ENCODE data around the gene NNAT. TPM values are rescaled to one million over a fixed set of nuclear protein-coding genes. Genes with fewer than 3 reads are reported as not detected.

The NNAT gene
- total RNA-seq, 1 donor from 2014 or later: 27.3 TPM

- peak; percentile 73 for DNase-seq (ENCODE audit: low spot score)
Measured at GRCh38 chr20:37523012-37523391, 2.0 kb downstream of the NNAT start.

GRCh38 chr20:37523911-37524700, 3.1 kb downstream of the NNAT start:
- DNase-seq (ENCODE audit: low spot score): peak; percentile 78

GRCh38 chr20:37524859-37525708, 4.0 kb downstream of the NNAT start:
- DNase-seq (ENCODE audit: low spot score): peak; percentile 35

- DNase-seq (ENCODE audit: low spot score): peak; percentile 30
Measured at GRCh38 chr20:37525810-37526209, 4.8 kb downstream of the NNAT start.

GRCh38 chr20:37526238-37526838, 5.3 kb downstream of the NNAT start:
- DNase-seq (ENCODE audit: low spot score): peak; percentile 69

GRCh38 chr20:37526839-37527637, 6.0 kb downstream of the NNAT start:
- DNase-seq (ENCODE audit: low spot score): peak; percentile 73

GRCh38 chr20:37527638-37528445, 6.8 kb downstream of the NNAT start, which contains the start of gene BLCAP:
Gene BLCAP, minus strand, starts transcription at chr20:37527876. Its CDS starts 8,702 bp downstream, at chr20:37519174.
- peak; percentile 96 for DNase-seq (ENCODE audit: low spot score)

- DNase-seq (ENCODE audit: low spot score): peak; percentile 41
Measured at GRCh38 chr20:37528446-37529213, 7.6 kb downstream of the NNAT start.

GRCh38 chr20:37529214-37529967, 8.3 kb downstream of the NNAT start:
- DNase-seq (ENCODE audit: low spot score): peak; percentile 12

- DNase-seq (ENCODE audit: low spot score): peak; percentile 83
Measured at GRCh38 chr20:37529968-37530600, 9.0 kb downstream of the NNAT start.

GRCh38 chr20:37530696-37531095, 9.6 kb downstream of the NNAT start:
- no peak for DNase-seq (ENCODE audit: low spot score)

- peak; percentile 47 for DNase-seq (ENCODE audit: low spot score)
Measured at GRCh38 chr20:37531856-37532255, 10.8 kb downstream of the NNAT start.

- DNase-seq (ENCODE audit: low spot score): no peak
Measured at GRCh38 chr20:37533154-37533715, 12.2 kb downstream of the NNAT start.

GRCh38 chr20:37534401-37535157, 13.5 kb downstream of the NNAT start:
- peak; percentile 35 for DNase-seq (ENCODE audit: low spot score)

GRCh38 chr20:37535443-37536132, 14.5 kb downstream of the NNAT start:
- peak; percentile 60 for DNase-seq (ENCODE audit: low spot score)

GRCh38 chr20:37537505-37537904, 16.5 kb downstream of the NNAT start:
- DNase-seq (ENCODE audit: low spot score): peak; percentile 47
